GM23248 (cell line): Measurements from ENCODE around the gene NGF. TPM values are rescaled to one million over a fixed set of nuclear protein-coding genes. Genes with fewer than 3 reads are reported as not detected.

ENCODE experiments used
- DNase-seq: peaks from one replicate; pipeline ENCODE4 v3.0.0-alpha.2; 2015
- H2AFZ ChIP-seq: fragments of 200-600 bp; sonication (generic); 2 replicates; pipeline ENCODE4 v1.6.1; 2016; ENCODE audit warnings: antibody characterized with exemption
- H3F3A ChIP-seq: fragments of 200-600 bp; sonication (generic); 2 replicates; pipeline ENCODE4 v1.6.1; 2016; ENCODE audit warnings: mild to moderate bottlenecking, antibody characterized with exemption, mixed run types; ENCODE audit not compliant: insufficient read depth
- H3K27ac ChIP-seq: fragments of 200-600 bp; sonication (generic); 2 replicates; pipeline ENCODE4 v1.5.1; 2016; ENCODE audit warnings: mild to moderate bottlenecking
- H3K27me3 ChIP-seq: fragments of 200-600 bp; sonication (generic); replicated peaks from 2 replicates; pipeline ENCODE4 v1.6.1; 2016; ENCODE audit warnings: mild to moderate bottlenecking; ENCODE audit not compliant: insufficient read depth
- H3K36me3 ChIP-seq: fragments of 200-600 bp; sonication (generic); 2 replicates; pipeline ENCODE4 v1.6.1; 2016; ENCODE audit warnings: low read depth, mild to moderate bottlenecking
- H3K4me1 ChIP-seq: fragments of 200-600 bp; sonication (generic); 2 replicates; pipeline ENCODE4 v1.6.1; 2016; ENCODE audit warnings: mild to moderate bottlenecking; ENCODE audit not compliant: insufficient read depth
- H3K4me2 ChIP-seq: fragments of 200-600 bp; sonication (generic); one replicate; pipeline ENCODE4 v1.6.1; 2016; ENCODE audit warnings: mild to moderate bottlenecking; ENCODE audit not compliant: unreplicated experiment
- H3K4me3 ChIP-seq: fragments of 200-600 bp; sonication (generic); 2 replicates; pipeline ENCODE4 v1.5.1; 2016; ENCODE audit warnings: mild to moderate bottlenecking
- H3K79me2 ChIP-seq: fragments of 200-600 bp; sonication (generic); 2 replicates; pipeline ENCODE4 v1.6.1; 2016; ENCODE audit warnings: mild to moderate bottlenecking; ENCODE audit not compliant: insufficient read depth
- H3K9ac ChIP-seq: fragments of 200-600 bp; sonication (generic); 2 replicates; pipeline ENCODE4 v1.6.1; 2016; ENCODE audit warnings: mild to moderate bottlenecking
- H3K9me2 ChIP-seq: fragments of 200-600 bp; sonication (generic); 2 replicates; pipeline ENCODE4 v1.6.1; 2016; ENCODE audit warnings: mixed run types, mild to moderate bottlenecking, moderate library complexity; ENCODE audit not compliant: insufficient read depth
- H3K9me3 ChIP-seq: fragments of 200-600 bp; sonication (generic); one replicate; pipeline ENCODE4 v1.6.1; 2017; ENCODE audit warnings: low read depth
- H4K20me1 ChIP-seq: fragments of 200-600 bp; sonication (generic); 2 replicates; pipeline ENCODE4 v1.6.0; 2016; ENCODE audit not compliant: insufficient read depth
- EZH2 ChIP-seq: fragments of 200-600 bp; sonication (generic); IDR thresholded peaks from 2 replicates; pipeline ENCODE4 v1.6.1; 2018; ENCODE audit warnings: antibody characterized with exemption, mild to moderate bottlenecking; ENCODE audit not compliant: insufficient read depth, poor library complexity, severe bottlenecking
- EZH2phosphoT487 ChIP-seq: fragments of 200-600 bp; sonication (generic); IDR thresholded peaks from 2 replicates; pipeline ENCODE4 v1.6.1; 2018; ENCODE audit warnings: antibody characterized with exemption, moderate library complexity, mild to moderate bottlenecking, low read depth; ENCODE audit not compliant: insufficient read depth
- WGBS, 2 experiments: methylation state at CpG; one replicate each; pipeline ENCODE4 v1.1.6; 2015 to 2017; ENCODE audit warnings: low lambda C conversion rate in 2 of 2, low coverage in 1 of 2; ENCODE audit errors: missing lambda C conversion rate in 2 of 2; 5-methylcytosine and 5-hydroxymethylcytosine counted together
- in situ Hi-C: fragments of 300-500 bp; cut with MboI; formaldehyde crosslinking; loops from 2 replicates; pipeline ENCODE4 v1.15.0; 2020
- polyA plus RNA-seq: library from polyadenylated mRNA; unstranded; fragments of >200 nt; fragmentation: Nextera tagmentation; extraction: Ambion mirVana; gene quantifications from 2 replicates; pipeline ENCODE4 v1.2.1, GENCODE V29; 2016
- total RNA-seq: library from RNA; depleted of rRNA; stranded (reverse); fragments of >200 nt; shearing (Covaris generic); gene quantifications from 2 replicates; pipeline ENCODE4 v1.2.3, GENCODE V29; 2014

NGF gene
- total and polyA plus RNA-seq, 2 experiments from 2014 or later = 27.1 to 52.9 TPM

DNA sequence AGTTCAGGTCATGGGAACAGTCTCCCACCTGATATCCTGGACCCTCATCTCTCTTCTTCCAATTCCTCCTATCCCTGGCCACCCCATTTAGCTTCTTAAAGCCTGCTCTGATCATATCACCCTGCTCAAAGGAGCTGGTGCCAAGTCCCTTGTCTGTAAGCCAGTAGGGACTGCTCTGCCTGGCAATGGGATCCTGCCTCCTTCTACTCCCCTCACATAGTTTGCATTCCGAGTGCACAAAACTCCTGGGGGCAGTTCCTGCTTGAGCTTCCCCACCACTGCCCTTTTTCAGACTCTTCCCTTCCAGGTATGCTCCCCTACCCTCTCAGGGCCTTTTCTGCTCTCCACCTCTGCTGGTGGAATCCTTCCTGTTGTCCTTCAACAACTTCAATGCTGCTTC lies 48.1 kb downstream of the NGF start:
- DNase-seq = no peak
- no peaks in the 10 kb centered on the region for H3K9me3 ChIP-seq
- H3K9ac ChIP-seq = no peak overlapping the region
- no peak for TF ChIP-seq EZH2phosphoT487
- TF ChIP-seq EZH2 = no peak
- peaks cover 37% of the 10 kb centered on the region for H3K79me2 ChIP-seq
- in situ Hi-C loops = no loop called here
- H3K4me1 ChIP-seq = peaks cover 17% of the 10 kb centered on the region
- no peak overlapping the region for H2AFZ ChIP-seq
- no peak overlapping the region for H3K27ac ChIP-seq
- H4K20me1 ChIP-seq = no peaks in the 10 kb centered on the region
- H3K4me2 ChIP-seq = no peak overlapping the region
- no peaks in the 10 kb centered on the region for H3K9me2 ChIP-seq
- H3K36me3 ChIP-seq = peaks cover 71% of the 10 kb centered on the region
- WGBS, 2 experiments = 70 to 90% methylated on average over 1 of the region's 1 CpG
- peaks cover 65% of the 10 kb centered on the region for H3F3A ChIP-seq
- no peak overlapping the region for H3K4me3 ChIP-seq
- no peaks in the 10 kb centered on the region for H3K27me3 ChIP-seq

DNA sequence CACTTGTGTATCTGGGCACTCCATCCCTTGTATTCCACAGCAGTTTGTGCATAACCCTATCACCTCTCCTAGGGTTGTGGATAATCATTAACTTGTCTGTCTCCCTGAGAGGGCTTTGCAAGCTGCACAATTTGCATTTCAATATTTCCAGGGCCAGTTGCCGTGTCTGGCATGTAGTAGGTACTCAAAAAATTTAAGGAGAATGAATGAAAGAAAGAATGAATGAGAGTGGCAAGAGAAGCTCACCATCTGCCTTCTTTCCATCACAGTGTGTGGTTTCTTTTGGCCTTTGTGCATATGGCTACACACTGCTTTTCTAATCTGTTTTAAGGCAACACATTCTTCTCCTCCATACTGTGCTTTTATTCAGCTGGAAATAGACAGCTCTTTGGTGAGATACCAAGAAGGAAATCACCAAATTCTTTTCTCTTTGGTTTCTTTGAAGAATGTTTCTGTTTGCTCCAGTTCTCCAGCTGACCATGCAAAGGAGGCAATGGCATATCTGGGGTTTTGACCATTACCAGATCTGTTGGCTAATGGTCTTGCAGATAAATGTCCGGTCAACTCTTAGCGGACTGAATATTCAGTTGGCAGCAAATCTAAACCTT lies 49.4 kb downstream of the NGF start:
- 96 to 98% methylated on average over 3 of the region's 3 CpGs for WGBS, 2 experiments
- in situ Hi-C loops = no loop called here
- Histone ChIP-seq H3K27ac (no peak overlapping the region), H4K20me1 (no peaks in the 10 kb centered on the region), H3K9me3 (no peaks in the 10 kb centered on the region), H3K9me2 (no peaks in the 10 kb centered on the region), H3F3A (peaks cover 63% of the 10 kb centered on the region), H3K9ac (no peak overlapping the region), H3K27me3 (no peaks in the 10 kb centered on the region), H3K36me3 (peaks cover 66% of the 10 kb centered on the region), H2AFZ (no peak overlapping the region), H3K4me3 (no peak overlapping the region), H3K79me2 (peaks cover 24% of the 10 kb centered on the region), H3K4me2 (no peak overlapping the region), H3K4me1 (peaks cover 6% of the 10 kb centered on the region)
- DNase-seq = no peak
- TF ChIP-seq EZH2 (no peak), EZH2phosphoT487 (no peak)

DNA sequence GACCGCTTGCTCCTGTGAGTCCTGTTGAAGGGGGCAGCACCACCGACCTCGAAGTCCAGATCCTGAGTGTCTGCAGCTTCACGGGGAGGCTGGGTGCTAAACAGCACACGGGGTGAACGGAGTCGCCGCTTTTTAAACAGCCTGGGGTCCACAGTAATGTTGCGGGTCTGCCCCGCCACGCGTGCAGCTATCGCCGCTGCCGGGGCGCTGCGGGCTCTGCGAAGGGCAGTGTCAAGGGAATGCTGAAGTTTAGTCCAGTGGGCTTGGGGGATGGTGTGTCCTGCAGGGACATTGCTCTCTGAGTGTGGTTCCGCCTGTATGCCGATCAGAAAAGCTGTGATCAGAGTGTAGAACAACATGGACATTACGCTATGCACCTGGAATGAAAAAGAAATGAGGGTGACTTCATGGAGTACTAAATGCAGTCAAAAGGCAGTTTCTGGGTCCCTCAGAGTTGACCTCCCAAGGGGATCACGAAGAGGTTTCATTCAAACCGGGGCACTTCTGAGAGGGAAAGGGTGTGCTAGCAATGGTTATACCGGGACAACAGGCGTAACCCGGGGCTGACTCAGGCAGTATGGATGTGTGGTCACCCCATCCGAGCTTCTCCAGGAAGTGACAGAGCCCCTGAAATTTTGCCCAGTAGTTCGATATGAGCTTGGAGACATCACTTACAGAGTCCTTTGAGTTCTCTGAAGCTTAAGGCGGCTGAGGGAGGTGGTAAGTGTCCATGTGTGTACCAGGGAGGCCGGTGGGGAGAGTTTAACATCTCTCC lies 51.4 kb downstream of the NGF start:
- Histone ChIP-seq H3K36me3 (peaks cover 63% of the 10 kb centered on the region), H3F3A (peaks cover 72% of the 10 kb centered on the region), H3K4me1 (peaks cover 10% of the 10 kb centered on the region), H3K27me3 (no peaks in the 10 kb centered on the region), H2AFZ (no peak overlapping the region), H3K79me2 (peaks cover 6% of the 10 kb centered on the region; the same call in 1 of the 2 replicates), H3K9me3 (no peaks in the 10 kb centered on the region), H3K9me2 (no peaks in the 10 kb centered on the region), H3K4me3 (no peak overlapping the region), H3K27ac (peak overlapping the region; percentile 17), H3K9ac (no peak overlapping the region), H3K4me2 (no peak overlapping the region), H4K20me1 (no peaks in the 10 kb centered on the region)
- 91% methylated on average over 30 of the region's 30 CpGs for WGBS, 2 experiments
- DNase-seq = peak; percentile 56
- in situ Hi-C loops = no loop called here
- TF ChIP-seq EZH2 (no peak), EZH2phosphoT487 (no peak)

DNA sequence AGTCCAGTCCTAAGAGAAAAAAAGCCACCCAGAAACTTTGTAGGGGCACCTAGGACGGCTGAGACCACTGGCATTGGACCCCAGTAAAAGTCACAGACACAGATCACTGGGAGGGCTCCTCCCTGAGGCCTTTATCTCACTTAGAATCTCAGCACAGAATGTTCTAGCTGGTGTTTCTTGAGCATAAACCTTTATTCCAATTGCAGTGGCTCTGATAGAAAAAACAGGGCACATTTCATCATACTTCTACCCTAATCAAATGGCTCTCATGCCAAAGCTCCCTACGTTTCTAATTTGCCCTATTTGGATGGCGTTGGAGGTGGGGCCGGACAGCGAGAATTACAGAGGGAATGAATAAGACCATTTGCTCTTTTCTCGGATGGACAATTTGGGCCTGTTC lies 53.8 kb downstream of the NGF start:
- H3K4me3 ChIP-seq = no peak overlapping the region
- WGBS, 2 experiments = 68 to 69% methylated on average over 6 of the region's 6 CpGs
- no peaks in the 10 kb centered on the region for H3K27me3 ChIP-seq
- H3F3A ChIP-seq = peaks cover 69% of the 10 kb centered on the region
- H3K9ac ChIP-seq = no peak overlapping the region
- peaks cover 52% of the 10 kb centered on the region for H3K36me3 ChIP-seq
- H2AFZ ChIP-seq = no peak overlapping the region
- DNase-seq = no peak
- H3K9me3 ChIP-seq = no peaks in the 10 kb centered on the region
- H3K4me1 ChIP-seq = peaks cover 28% of the 10 kb centered on the region
- no peak for TF ChIP-seq EZH2phosphoT487
- TF ChIP-seq EZH2 = no peak
- in situ Hi-C loops = no loop called here
- H3K79me2 ChIP-seq = no peaks in the 10 kb centered on the region; the same call in 1 of the 2 replicates
- H3K27ac ChIP-seq = peak overlapping the region; percentile 11
- no peak overlapping the region for H3K4me2 ChIP-seq
- no peaks in the 10 kb centered on the region for H3K9me2 ChIP-seq
- no peaks in the 10 kb centered on the region for H4K20me1 ChIP-seq
